Immature natural killer cell (primary cell): ENCODE data around the gene HK3. TPM values are rescaled to one million over a fixed set of nuclear protein-coding genes. Genes with fewer than 3 reads are reported as not detected.

Experiments
- DNase-seq, 3 donors: peaks; one replicate each; pipeline ENCODE4 v3.0.0; 2022; ENCODE audit warnings: mixed read lengths in 1 of 3
- H3K27ac Mint-ChIP-seq, 6 donors: one replicate each; pipeline ENCODE4 v1.8.0; 2020; ENCODE audit warnings: mixed read lengths in 6 of 6, mild to moderate bottlenecking in 5 of 6, inconsistent platforms in 4 of 6, moderate library complexity in 3 of 6
- H3K27me3 Mint-ChIP-seq, 3 donors: one replicate each; pipeline ENCODE4 v1.8.0; 2020 to 2021; ENCODE audit warnings: low read depth in 3 of 3, mild to moderate bottlenecking in 3 of 3, mixed read lengths in 3 of 3, moderate library complexity in 3 of 3, inconsistent platforms in 1 of 3
- H3K36me3 Mint-ChIP-seq, 3 donors: one replicate each; pipeline ENCODE4 v1.8.0; 2020; ENCODE audit warnings: mixed read lengths in 3 of 3, inconsistent platforms in 2 of 3, mild to moderate bottlenecking in 2 of 3
- H3K4me1 Mint-ChIP-seq, 2 donors: one replicate each; pipeline ENCODE4 v1.8.0; 2020; ENCODE audit warnings: inconsistent platforms in 2 of 2, mild to moderate bottlenecking in 2 of 2, mixed read lengths in 2 of 2, moderate library complexity in 1 of 2
- H3K4me3 Mint-ChIP-seq, 5 donors: one replicate each; pipeline ENCODE4 v1.8.0; 2020; ENCODE audit warnings: mild to moderate bottlenecking in 5 of 5, mixed read lengths in 5 of 5, inconsistent platforms in 3 of 5, moderate library complexity in 3 of 5
- H3K9me3 Mint-ChIP-seq, 6 donors: one replicate each; pipeline ENCODE4 v1.8.0; 2020; ENCODE audit warnings: mild to moderate bottlenecking in 6 of 6, mixed read lengths in 6 of 6, inconsistent platforms in 4 of 6, moderate library complexity in 3 of 6
- polyA plus RNA-seq, 3 donors: library from polyadenylated mRNA; unstranded; fragments of 300-500 nt; fragmentation: Illumina TruSeq; gene quantifications; one replicate each; pipeline ENCODE4 v1.2.3, GENCODE V29; 2021

HK3 gene
- polyA plus RNA-seq, 3 donors from 2014 or later = 0.21 to 2.5 (median 2.4) TPM

GRCh38 chr5:176918613-176919012, 19.5 kb upstream of the HK3 start:
- Mint-ChIP-seq H3K36me3 (peaks cover 5 to 21% (median 10%) of the 10 kb centered on the region in 3 donors), H3K27ac (no peak overlapping the region), H3K9me3 (no peaks in the 10 kb centered on the region), H3K4me3 (no peak overlapping the region), H3K27me3 (no peaks in the 10 kb centered on the region), H3K4me1 (peaks cover 0 to 27% of the 10 kb centered on the region in 2 donors)
- no peak for DNase-seq

- peaks cover 5 to 20% (median 10%) of the 10 kb centered on the region in 3 donors for H3K36me3 Mint-ChIP-seq
- no peak for DNase-seq
- H3K27ac Mint-ChIP-seq = no peak overlapping the region
- no peaks in the 10 kb centered on the region for H3K27me3 Mint-ChIP-seq
- peaks cover 0 to 27% of the 10 kb centered on the region in 2 donors for H3K4me1 Mint-ChIP-seq
- H3K4me3 Mint-ChIP-seq = no peak overlapping the region
- H3K9me3 Mint-ChIP-seq = no peaks in the 10 kb centered on the region
These were observed 17.2 kb upstream of the HK3 start for GRCh38 chr5:176916337-176916736.

- H3K36me3 Mint-ChIP-seq = peaks cover 5 to 17% (median 10%) of the 10 kb centered on the region in 3 donors
- H3K27me3 Mint-ChIP-seq = no peaks in the 10 kb centered on the region
- no peak overlapping the region for H3K4me3 Mint-ChIP-seq
- H3K27ac Mint-ChIP-seq = no peak overlapping the region
- H3K9me3 Mint-ChIP-seq = no peaks in the 10 kb centered on the region
- H3K4me1 Mint-ChIP-seq = peaks cover 0 to 27% of the 10 kb centered on the region in 2 donors
- no peak for DNase-seq
These were observed 16.8 kb upstream of the HK3 start for GRCh38 chr5:176915906-176916305.

GRCh38 chr5:176912115-176912514, 13.0 kb upstream of the HK3 start:
- H3K36me3 Mint-ChIP-seq = peaks cover 11 to 23% (median 14%) of the 10 kb centered on the region in 3 donors
- no peak for DNase-seq
- no peak overlapping the region for H3K4me3 Mint-ChIP-seq
- no peaks in the 10 kb centered on the region for H3K9me3 Mint-ChIP-seq
- H3K4me1 Mint-ChIP-seq = peaks cover 0 to 16% of the 10 kb centered on the region in 2 donors
- H3K27me3 Mint-ChIP-seq = no peaks in the 10 kb centered on the region
- no peak overlapping the region for H3K27ac Mint-ChIP-seq

GRCh38 chr5:176908675-176909368, 9.7 kb upstream of the HK3 start:
- Mint-ChIP-seq H3K27me3 (peaks cover 0 to 2% (median 0%) of the 10 kb centered on the region in 3 donors), H3K4me1 (no peaks in the 10 kb centered on the region), H3K9me3 (no peaks in the 10 kb centered on the region), H3K27ac (no peak overlapping the region), H3K36me3 (peaks cover 16 to 48% (median 39%) of the 10 kb centered on the region in 3 donors), H3K4me3 (no peak overlapping the region)
- DNase-seq = no peak

- Mint-ChIP-seq H3K27me3 (peaks cover 0 to 2% (median 0%) of the 10 kb centered on the region in 3 donors), H3K9me3 (no peaks in the 10 kb centered on the region), H3K36me3 (peaks cover 16 to 61% (median 40%) of the 10 kb centered on the region in 3 donors), H3K27ac (no peak overlapping the region), H3K4me3 (no peak overlapping the region), H3K4me1 (no peaks in the 10 kb centered on the region)
- DNase-seq = no peak
These were observed 7.7 kb upstream of the HK3 start for GRCh38 chr5:176906796-176907195.

- H3K9me3 Mint-ChIP-seq = no peaks in the 10 kb centered on the region
- H3K27me3 Mint-ChIP-seq = peaks cover 0 to 2% (median 0%) of the 10 kb centered on the region in 3 donors
- H3K4me1 Mint-ChIP-seq = peaks cover 0 to 1% of the 10 kb centered on the region in 2 donors
- H3K27ac Mint-ChIP-seq = peak overlapping the region in 1 of 6 donors; percentile 52
- no peak for DNase-seq
- peaks cover 16 to 60% (median 40%) of the 10 kb centered on the region in 3 donors for H3K36me3 Mint-ChIP-seq
- H3K4me3 Mint-ChIP-seq = no peak overlapping the region
These were observed 7.0 kb upstream of the HK3 start for GRCh38 chr5:176906126-176906525.

- peaks cover 0 to 2% (median 0%) of the 10 kb centered on the region in 3 donors for H3K27me3 Mint-ChIP-seq
- H3K36me3 Mint-ChIP-seq = peaks cover 16 to 62% (median 37%) of the 10 kb centered on the region in 3 donors
- peaks cover 6 to 13% of the 10 kb centered on the region in 2 donors for H3K4me1 Mint-ChIP-seq
- DNase-seq = no peak
- no peak overlapping the region for H3K4me3 Mint-ChIP-seq
- peaks cover 0 to 2% (median 0%) of the 10 kb centered on the region in 6 donors for H3K9me3 Mint-ChIP-seq
- H3K27ac Mint-ChIP-seq = no peak overlapping the region
These were observed 5.1 kb upstream of the HK3 start for GRCh38 chr5:176904276-176904675.

- H3K36me3 Mint-ChIP-seq = peaks cover 16 to 55% (median 36%) of the 10 kb centered on the region in 3 donors
- H3K4me3 Mint-ChIP-seq = no peak overlapping the region
- peaks cover 11 to 18% of the 10 kb centered on the region in 2 donors for H3K4me1 Mint-ChIP-seq
- H3K27ac Mint-ChIP-seq = no peak overlapping the region
- peaks cover 0 to 2% (median 0%) of the 10 kb centered on the region in 3 donors for H3K27me3 Mint-ChIP-seq
- peaks cover 0 to 2% (median 0%) of the 10 kb centered on the region in 6 donors for H3K9me3 Mint-ChIP-seq
- DNase-seq = no peak
These were observed 3.9 kb upstream of the HK3 start for GRCh38 chr5:176902911-176903664.

- Mint-ChIP-seq H3K9me3 (peaks cover 0 to 2% (median 0%) of the 10 kb centered on the region in 6 donors), H3K4me1 (peaks cover 11 to 18% of the 10 kb centered on the region in 2 donors), H3K27me3 (peaks cover 0 to 2% (median 0%) of the 10 kb centered on the region in 3 donors), H3K27ac (peak overlapping the region in 1 of 6 donors; percentile 77), H3K4me3 (no peak overlapping the region), H3K36me3 (peaks cover 9 to 48% (median 28%) of the 10 kb centered on the region in 3 donors)
- DNase-seq = no peak
These were observed 3.1 kb upstream of the HK3 start for GRCh38 chr5:176902102-176902814.

- Mint-ChIP-seq H3K27ac (peak overlapping the region in 2 of 6 donors; percentile 42 to 77), H3K9me3 (peaks cover 0 to 2% (median 0%) of the 10 kb centered on the region in 6 donors), H3K4me1 (peaks cover 11 to 18% of the 10 kb centered on the region in 2 donors), H3K4me3 (no peak overlapping the region), H3K36me3 (peaks cover 9 to 42% (median 20%) of the 10 kb centered on the region in 3 donors), H3K27me3 (peaks cover 0 to 2% (median 0%) of the 10 kb centered on the region in 3 donors)
- DNase-seq = no peak
These were observed 2.3 kb upstream of the HK3 start for GRCh38 chr5:176901260-176902101.

GRCh38 chr5:176900780-176901204, 1.6 kb upstream of the HK3 start:
- Mint-ChIP-seq H3K27me3 (peaks cover 0 to 2% (median 0%) of the 10 kb centered on the region in 3 donors), H3K36me3 (peaks cover 7 to 35% (median 17%) of the 10 kb centered on the region in 3 donors), H3K4me3 (no peak overlapping the region), H3K27ac (peak overlapping the region in 2 of 6 donors; percentile 13 to 42), H3K4me1 (peaks cover 11 to 18% of the 10 kb centered on the region in 2 donors), H3K9me3 (peaks cover 0 to 2% (median 0%) of the 10 kb centered on the region in 6 donors)
- no peak for DNase-seq
